SU-DHL-6 (cell line): ENCODE data around the gene APBB2.

Experiments used
- H2AFZ ChIP-seq: fragments of 200-600 bp; sonication (generic); 2 replicates; pipeline ENCODE4 v1.6.1; 2014; ENCODE audit warnings: low read depth, mild to moderate bottlenecking, moderate library complexity, mixed read lengths, antibody characterized with exemption, low read length; ENCODE audit not compliant: severe bottlenecking
- H3F3A ChIP-seq: fragments of 200-600 bp; shearing (Covaris generic); 2 replicates; pipeline ENCODE4 v1.6.0; 2016; ENCODE audit warnings: antibody characterized with exemption, mild to moderate bottlenecking; ENCODE audit not compliant: insufficient read depth
- H3K27ac ChIP-seq: fragments of 200-600 bp; sonication (generic); 2 replicates; pipeline ENCODE4 v1.5.1; 2016; ENCODE audit warnings: low read depth, mild to moderate bottlenecking, low read length, moderate library complexity, mixed read lengths
- H3K27me3 ChIP-seq: fragments of 200-600 bp; sonication (generic), shearing (Covaris generic); 2 replicates; pipeline ENCODE4 v1.6.0; 2014; ENCODE audit warnings: mild to moderate bottlenecking, low read length
- H3K36me3 ChIP-seq: fragments of 200-600 bp; sonication (generic); 2 replicates; pipeline ENCODE4 v1.6.1; 2014; ENCODE audit warnings: mild to moderate bottlenecking, low read length, mixed read lengths
- H3K4me2 ChIP-seq: fragments of 300-600, 200-600 bp; shearing (Covaris generic), sonication (generic); 2 replicates; pipeline ENCODE4 v1.6.0; 2014; ENCODE audit warnings: low read length, low read depth, mild to moderate bottlenecking; ENCODE audit not compliant: poor library complexity, severe bottlenecking
- H3K4me3 ChIP-seq: fragments of 200-600 bp; sonication (generic); 2 replicates; pipeline ENCODE4 v1.5.1; 2014; ENCODE audit warnings: antibody characterized with exemption, low read length, mild to moderate bottlenecking, mixed read lengths; ENCODE audit not compliant: insufficient read depth, poor library complexity, severe bottlenecking
- H3K79me2 ChIP-seq: fragments of 200-600 bp; sonication (generic); 2 replicates; pipeline ENCODE4 v1.6.1; 2014; ENCODE audit warnings: mild to moderate bottlenecking, low read length, moderate library complexity; ENCODE audit not compliant: insufficient read depth
- H3K9ac ChIP-seq: fragments of 200-600 bp; sonication (generic); 2 replicates; pipeline ENCODE4 v1.7.0; 2014; ENCODE audit warnings: mild to moderate bottlenecking, low read length
- H3K9me2 ChIP-seq: fragments of 200-600 bp; sonication (generic); replicated peaks from 2 replicates; pipeline ENCODE4 v1.6.1; 2014; ENCODE audit warnings: low read length; ENCODE audit not compliant: insufficient read depth
- H3K9me3 ChIP-seq: fragments of 200-600 bp; sonication (generic); 2 replicates; pipeline ENCODE4 v1.6.1; 2014; ENCODE audit warnings: low read length, mixed read lengths; ENCODE audit not compliant: insufficient read depth
- H4K20me1 ChIP-seq: fragments of 200-600 bp; sonication (generic); 2 replicates; pipeline ENCODE4 v1.6.1; 2014; ENCODE audit warnings: low read depth, mild to moderate bottlenecking, antibody characterized with exemption, low read length, moderate library complexity, mixed read lengths
- CTCF ChIP-seq: fragments of 200-600 bp; sonication (generic); IDR thresholded peaks from one replicate; pipeline ENCODE4 v1.5.1; 2017; ENCODE audit warnings: antibody characterized with exemption, mild to moderate bottlenecking, low read length, moderate library complexity; ENCODE audit not compliant: insufficient read depth, poor library complexity, severe bottlenecking
- EZH2phosphoT487 ChIP-seq: fragments of 200-600 bp; sonication (generic), shearing (Covaris generic); conservative IDR thresholded peaks from 2 replicates; pipeline ENCODE4 v1.6.1; 2018; ENCODE audit warnings: mild to moderate bottlenecking, antibody characterized with exemption, low read length, moderate library complexity, mixed read lengths

APBB2 gene

GRCh38 chr4:40951026-40951425 is 263.3 kb downstream of the APBB2 start:
- Histone ChIP-seq H3K36me3 (no peaks in the 10 kb centered on the region), H3K27ac (no peak overlapping the region), H3K4me2 (no peak overlapping the region), H3F3A (no peaks in the 10 kb centered on the region), H3K27me3 (no peaks in the 10 kb centered on the region), H3K9me2 (no peaks in the 10 kb centered on the region), H4K20me1 (no peaks in the 10 kb centered on the region), H3K9ac (no peak overlapping the region), H3K79me2 (no peaks in the 10 kb centered on the region), H2AFZ (no peak overlapping the region), H3K4me3 (no peak overlapping the region), H3K9me3 (no peaks in the 10 kb centered on the region)
- no peak for TF ChIP-seq EZH2phosphoT487
- TF ChIP-seq CTCF: no peak

GRCh38 chr4:40949358-40950100 is 264.8 kb downstream of the APBB2 start:
- Histone ChIP-seq H3K79me2 (no peaks in the 10 kb centered on the region), H3K9me3 (no peaks in the 10 kb centered on the region), H3K9ac (no peak overlapping the region), H4K20me1 (no peaks in the 10 kb centered on the region), H3K27ac (no peak overlapping the region), H3K9me2 (no peaks in the 10 kb centered on the region), H2AFZ (no peak overlapping the region), H3K4me2 (no peak overlapping the region), H3K36me3 (no peaks in the 10 kb centered on the region), H3K27me3 (no peaks in the 10 kb centered on the region), H3F3A (no peaks in the 10 kb centered on the region), H3K4me3 (no peak overlapping the region)
- TF ChIP-seq CTCF (no peak), EZH2phosphoT487 (no peak)

- H3F3A ChIP-seq: no peaks in the 10 kb centered on the region
- H3K27me3 ChIP-seq: no peaks in the 10 kb centered on the region
- no peaks in the 10 kb centered on the region for H4K20me1 ChIP-seq
- H3K36me3 ChIP-seq: no peaks in the 10 kb centered on the region
- H3K9me2 ChIP-seq: no peaks in the 10 kb centered on the region
- no peak overlapping the region for H3K4me2 ChIP-seq
- H2AFZ ChIP-seq: no peak overlapping the region
- H3K27ac ChIP-seq: no peak overlapping the region
- no peaks in the 10 kb centered on the region for H3K9me3 ChIP-seq
- no peak for TF ChIP-seq CTCF
- no peak for TF ChIP-seq EZH2phosphoT487
- no peak overlapping the region for H3K4me3 ChIP-seq
- H3K79me2 ChIP-seq: no peaks in the 10 kb centered on the region
- no peak overlapping the region for H3K9ac ChIP-seq
Measured at GRCh38 chr4:40948014-40948413, 266.3 kb downstream of the APBB2 start.
